SK-N-SH treated with all-trans-retinoic acid at 6 μM for 48 hours (cell line): ENCODE measurements around the gene NSG1.

ENCODE experiments used
- ARNTL ChIP-seq: fragments of 450-650 bp; formaldehyde crosslinking; IDR thresholded peaks from 2 replicates; pipeline ENCODE4 v1.5.0; 2020; ENCODE audit warnings: low read depth, mild to moderate bottlenecking, moderate library complexity, borderline replicate concordance
- ISL1 ChIP-seq: fragments of 250-450 bp; sonication (Bioruptor Pico); IDR thresholded peaks from 2 replicates; pipeline ENCODE4 v2.1.2; 2022; ENCODE audit warnings: mild to moderate bottlenecking, moderate library complexity
- RARB ChIP-seq: fragments of 250-450 bp; sonication (Bioruptor Pico); IDR thresholded peaks from 2 replicates; pipeline ENCODE4 v1.8.0; 2021; ENCODE audit warnings: mild to moderate bottlenecking, moderate library complexity
- SNAI2 ChIP-seq: fragments of 250-450 bp; sonication (Bioruptor Pico); IDR thresholded peaks from 2 replicates; pipeline ENCODE4 v1.5.0; 2020; ENCODE audit warnings: mild to moderate bottlenecking, moderate library complexity
- ZFP30 ChIP-seq: fragments of 450-650 bp; formaldehyde crosslinking; IDR thresholded peaks from 2 replicates; pipeline ENCODE4 v1.5.0; 2022; ENCODE audit warnings: mild to moderate bottlenecking, moderate library complexity
- ZNF8 ChIP-seq: fragments of 450-650 bp; formaldehyde crosslinking; IDR thresholded peaks from 2 replicates; pipeline ENCODE4 v1.5.0; 2020; ENCODE audit warnings: mild to moderate bottlenecking, moderate library complexity
- TF ChIP-seq, protein P1 (sequence below): fragments of 250-450 bp; sonication (Bioruptor Pico); IDR thresholded peaks from 2 replicates; pipeline ENCODE4 v1.8.0; 2020; ENCODE audit warnings: mild to moderate bottlenecking, moderate library complexity, borderline replicate concordance

DNA sequence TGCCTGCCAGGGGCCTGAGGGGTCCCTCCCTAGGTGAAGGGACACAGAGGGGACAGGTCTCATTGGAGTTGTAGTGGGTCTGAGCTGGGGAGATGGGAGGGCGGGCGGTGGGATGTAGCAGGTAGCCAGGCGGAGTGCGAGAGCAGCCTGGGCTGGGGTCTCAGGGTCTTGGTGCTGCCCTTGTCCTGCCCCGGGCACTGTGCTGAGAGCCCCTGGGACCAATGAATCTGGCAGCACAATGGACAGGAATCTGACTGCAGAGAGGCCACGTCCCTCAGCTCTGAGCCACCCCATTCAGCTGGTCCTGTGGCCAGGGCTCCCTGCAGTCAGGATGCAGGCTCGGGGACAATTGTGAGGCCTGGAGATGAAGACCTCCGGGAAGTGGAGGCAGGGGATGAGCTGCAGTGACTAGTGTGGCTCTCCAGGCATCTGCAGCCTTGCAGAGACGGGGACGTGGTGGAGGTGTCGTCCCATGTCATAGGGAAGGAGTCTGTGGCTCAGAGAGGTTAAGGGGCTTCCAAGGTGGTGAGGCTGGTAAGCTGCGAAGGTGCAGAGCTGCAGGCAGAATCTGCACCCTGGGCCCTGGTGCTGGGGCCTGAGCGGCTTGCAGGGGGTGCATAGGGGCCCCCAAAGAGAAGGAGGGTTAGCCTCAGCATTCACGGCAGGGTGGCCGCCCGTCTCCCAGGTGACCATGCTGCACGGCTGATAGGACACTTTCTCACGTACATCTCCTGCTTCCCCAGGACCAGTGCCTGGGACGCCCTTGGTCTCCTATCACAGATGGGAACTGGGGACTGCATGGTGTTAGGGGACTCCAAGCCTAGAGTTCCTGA, 20.6 kb downstream of the NSG1 start:
- TF ChIP-seq ZNF8 (CRISPR knock-in tag) (no peak), ISL1 (CRISPR knock-in tag) (no peak), RARB (CRISPR knock-in tag) (no peak), ZFP30 (CRISPR knock-in tag) (no peak), ARNTL (no peak), SNAI2 (CRISPR knock-in tag) (no peak)
- TF ChIP-seq, protein P1, sequence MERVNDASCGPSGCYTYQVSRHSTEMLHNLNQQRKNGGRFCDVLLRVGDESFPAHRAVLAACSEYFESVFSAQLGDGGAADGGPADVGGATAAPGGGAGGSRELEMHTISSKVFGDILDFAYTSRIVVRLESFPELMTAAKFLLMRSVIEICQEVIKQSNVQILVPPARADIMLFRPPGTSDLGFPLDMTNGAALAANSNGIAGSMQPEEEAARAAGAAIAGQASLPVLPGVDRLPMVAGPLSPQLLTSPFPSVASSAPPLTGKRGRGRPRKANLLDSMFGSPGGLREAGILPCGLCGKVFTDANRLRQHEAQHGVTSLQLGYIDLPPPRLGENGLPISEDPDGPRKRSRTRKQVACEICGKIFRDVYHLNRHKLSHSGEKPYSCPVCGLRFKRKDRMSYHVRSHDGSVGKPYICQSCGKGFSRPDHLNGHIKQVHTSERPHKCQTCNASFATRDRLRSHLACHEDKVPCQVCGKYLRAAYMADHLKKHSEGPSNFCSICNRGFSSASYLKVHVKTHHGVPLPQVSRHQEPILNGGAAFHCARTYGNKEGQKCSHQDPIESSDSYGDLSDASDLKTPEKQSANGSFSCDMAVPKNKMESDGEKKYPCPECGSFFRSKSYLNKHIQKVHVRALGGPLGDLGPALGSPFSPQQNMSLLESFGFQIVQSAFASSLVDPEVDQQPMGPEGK (CRISPR knock-in tag), result no peak
